ENCODE measurements around the gene DLG1.

DLG1 gene

DNA sequence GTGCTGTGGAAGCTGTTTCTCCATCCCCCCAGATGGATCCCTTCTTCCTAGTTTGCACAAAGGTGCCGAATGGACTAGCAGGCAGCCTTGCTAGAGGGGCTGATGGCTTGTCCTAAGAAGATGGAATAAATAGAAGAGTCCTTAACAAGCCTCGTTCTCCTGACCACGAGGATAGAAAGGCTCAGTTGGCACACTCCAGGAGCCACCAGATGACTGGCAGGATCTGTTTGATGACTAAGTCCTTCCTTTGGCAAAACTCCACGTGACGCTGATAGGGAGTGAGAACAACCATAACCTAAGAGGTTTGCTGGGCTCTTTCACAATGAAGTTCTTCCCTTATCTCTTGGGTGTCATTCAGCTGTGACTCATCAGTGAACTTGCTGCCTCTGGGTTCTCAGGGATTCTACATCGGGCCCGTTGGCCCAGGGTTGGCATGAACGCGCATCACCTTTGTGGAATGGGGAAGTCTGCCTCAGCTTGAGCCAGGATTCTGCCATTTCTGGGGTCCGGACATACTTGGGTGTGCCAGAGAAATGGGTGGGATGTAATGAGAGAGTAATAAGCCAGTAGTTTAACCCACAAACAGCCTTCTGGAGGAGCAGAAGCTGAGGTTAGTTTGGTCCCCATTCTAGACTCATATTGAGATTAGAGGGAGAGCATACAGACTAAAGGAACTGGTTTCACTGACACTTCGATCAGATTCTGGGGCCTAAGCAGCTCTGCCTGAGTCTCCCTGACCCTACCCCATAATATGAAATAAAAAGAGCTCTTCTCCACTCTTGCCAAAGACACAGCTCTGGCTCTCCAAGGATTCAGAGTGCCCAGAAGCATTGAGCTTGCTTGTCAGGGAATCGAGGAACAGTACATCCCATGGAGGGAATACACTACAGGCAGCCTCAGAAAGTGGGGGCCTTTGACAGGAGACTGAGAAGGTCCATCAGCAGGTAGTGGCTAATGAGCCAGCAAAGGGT lies 266.8 kb downstream of the DLG1 start:
- DNase-seq (ENCODE audit: low read depth, low spot score): peak; percentile 93
- TF ChIP-seq, protein P1, sequence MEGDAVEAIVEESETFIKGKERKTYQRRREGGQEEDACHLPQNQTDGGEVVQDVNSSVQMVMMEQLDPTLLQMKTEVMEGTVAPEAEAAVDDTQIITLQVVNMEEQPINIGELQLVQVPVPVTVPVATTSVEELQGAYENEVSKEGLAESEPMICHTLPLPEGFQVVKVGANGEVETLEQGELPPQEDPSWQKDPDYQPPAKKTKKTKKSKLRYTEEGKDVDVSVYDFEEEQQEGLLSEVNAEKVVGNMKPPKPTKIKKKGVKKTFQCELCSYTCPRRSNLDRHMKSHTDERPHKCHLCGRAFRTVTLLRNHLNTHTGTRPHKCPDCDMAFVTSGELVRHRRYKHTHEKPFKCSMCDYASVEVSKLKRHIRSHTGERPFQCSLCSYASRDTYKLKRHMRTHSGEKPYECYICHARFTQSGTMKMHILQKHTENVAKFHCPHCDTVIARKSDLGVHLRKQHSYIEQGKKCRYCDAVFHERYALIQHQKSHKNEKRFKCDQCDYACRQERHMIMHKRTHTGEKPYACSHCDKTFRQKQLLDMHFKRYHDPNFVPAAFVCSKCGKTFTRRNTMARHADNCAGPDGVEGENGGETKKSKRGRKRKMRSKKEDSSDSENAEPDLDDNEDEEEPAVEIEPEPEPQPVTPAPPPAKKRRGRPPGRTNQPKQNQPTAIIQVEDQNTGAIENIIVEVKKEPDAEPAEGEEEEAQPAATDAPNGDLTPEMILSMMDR (IDR thresholded peaks at IDR 0.05; ENCODE audit: low read depth, low read length): no peak
- no peak overlapping the region for H3K4me3 ChIP-seq (ENCODE audit: low read depth, low read length)
- in situ Hi-C loops (cut with HindIII; ENCODE audit: low sequenced_read_pairs): no loop called here

DNA sequence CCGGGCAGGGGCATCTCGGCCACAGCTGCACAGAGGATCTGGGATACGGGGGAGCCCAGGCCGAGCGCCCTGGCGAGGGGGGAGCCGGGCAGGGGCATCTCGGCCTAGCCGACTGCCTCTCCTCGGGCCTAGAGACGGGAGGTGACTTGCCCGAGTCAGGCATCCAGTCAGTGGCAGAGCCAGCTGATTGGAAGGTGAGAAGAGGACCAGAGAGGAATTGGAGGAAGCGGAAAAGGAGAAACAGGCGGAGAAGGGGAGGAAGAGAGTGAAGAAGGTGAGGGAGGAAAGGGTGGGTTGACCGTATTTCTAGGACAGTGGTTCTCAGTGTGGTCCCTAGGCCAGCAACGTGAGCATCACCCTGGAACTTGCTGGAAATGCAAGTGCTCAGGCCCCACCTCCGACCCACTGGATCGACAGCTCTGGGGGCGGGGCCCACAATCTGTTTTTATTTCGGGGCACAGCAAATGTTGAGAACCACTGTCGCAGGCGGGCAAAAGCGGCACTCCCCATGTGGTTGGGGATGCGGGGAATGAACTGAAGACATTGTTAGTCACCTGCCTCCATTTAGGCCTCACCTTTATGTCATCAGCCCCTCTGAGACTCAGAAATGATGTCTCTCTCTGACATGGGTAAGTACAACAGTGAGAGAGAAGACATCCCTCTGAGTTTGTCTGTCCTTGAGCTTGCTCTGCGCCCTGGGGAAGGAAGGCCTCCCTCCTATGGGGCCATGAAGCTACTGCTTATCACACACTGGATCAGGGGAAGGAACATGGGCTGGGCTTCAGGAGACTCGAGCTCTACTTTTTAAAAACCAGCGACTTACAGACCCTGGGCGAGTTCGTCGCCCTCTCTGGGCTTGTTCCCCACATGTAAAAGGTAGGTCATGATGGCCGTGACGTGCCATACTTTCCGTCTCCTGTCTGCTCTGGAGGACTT lies 267.8 kb downstream of the DLG1 start:
- no peak for DNase-seq (ENCODE audit: low read depth, low spot score)
- no peak overlapping the region for H3K4me3 ChIP-seq (ENCODE audit: low read depth, low read length)
- in situ Hi-C loops (cut with HindIII; ENCODE audit: low sequenced_read_pairs): no loop called here

DNA sequence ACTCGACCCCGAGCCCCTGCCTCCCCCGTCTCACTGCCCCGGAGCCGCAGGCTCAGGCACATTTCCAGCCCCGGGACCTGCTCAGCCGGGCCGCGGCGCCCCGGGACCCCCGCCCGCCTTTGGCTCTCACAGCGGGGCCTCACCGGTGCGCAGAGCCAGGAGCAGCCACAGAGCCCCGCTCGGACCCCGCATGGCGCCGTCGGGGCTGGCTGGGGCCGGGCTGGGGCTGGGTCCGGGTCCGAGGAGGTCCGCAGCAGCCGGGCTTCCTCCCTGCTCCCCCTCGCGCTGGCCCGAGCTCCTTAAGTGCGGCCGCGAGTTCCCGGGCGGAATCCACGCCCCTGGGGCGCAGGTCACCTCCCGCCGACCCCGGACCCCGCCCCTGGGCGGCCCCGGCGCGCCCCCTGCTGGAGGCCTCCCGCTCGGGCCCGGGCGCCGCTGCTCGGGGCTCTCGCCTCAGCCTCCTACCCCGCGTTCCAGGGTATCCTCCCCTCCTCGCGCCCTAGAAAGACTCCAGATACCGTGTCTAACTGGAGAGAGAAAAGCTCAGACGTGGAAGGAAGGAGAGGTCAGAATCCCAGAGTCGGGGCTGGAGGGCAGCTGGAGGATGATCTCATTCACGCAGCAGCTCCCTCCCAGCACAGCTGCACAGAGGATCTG lies 268.8 kb downstream of the DLG1 start, which contains the start of gene MELTF:
Gene MELTF, minus strand, starts transcription at position 307 of the 657 bp plus-strand sequence. Its CDS starts 115 bp downstream, at position 192.
- TF ChIP-seq, protein P1 (IDR thresholded peaks at IDR 0.05; ENCODE audit: low read depth, low read length): peak; percentile 52
- H3K4me3 ChIP-seq (ENCODE audit: low read depth, low read length): peak within 1 kb of the TSS; percentile 20
- in situ Hi-C loops (cut with HindIII; ENCODE audit: low sequenced_read_pairs): no loop called here
- DNase-seq (ENCODE audit: low read depth, low spot score): peak; percentile 27

More for the DNA sequence above, 267.8 kb downstream of the DLG1 start:
- TF ChIP-seq, protein P1 (IDR thresholded peaks at IDR 0.05; ENCODE audit: low read depth, low read length): no peak

DNA sequence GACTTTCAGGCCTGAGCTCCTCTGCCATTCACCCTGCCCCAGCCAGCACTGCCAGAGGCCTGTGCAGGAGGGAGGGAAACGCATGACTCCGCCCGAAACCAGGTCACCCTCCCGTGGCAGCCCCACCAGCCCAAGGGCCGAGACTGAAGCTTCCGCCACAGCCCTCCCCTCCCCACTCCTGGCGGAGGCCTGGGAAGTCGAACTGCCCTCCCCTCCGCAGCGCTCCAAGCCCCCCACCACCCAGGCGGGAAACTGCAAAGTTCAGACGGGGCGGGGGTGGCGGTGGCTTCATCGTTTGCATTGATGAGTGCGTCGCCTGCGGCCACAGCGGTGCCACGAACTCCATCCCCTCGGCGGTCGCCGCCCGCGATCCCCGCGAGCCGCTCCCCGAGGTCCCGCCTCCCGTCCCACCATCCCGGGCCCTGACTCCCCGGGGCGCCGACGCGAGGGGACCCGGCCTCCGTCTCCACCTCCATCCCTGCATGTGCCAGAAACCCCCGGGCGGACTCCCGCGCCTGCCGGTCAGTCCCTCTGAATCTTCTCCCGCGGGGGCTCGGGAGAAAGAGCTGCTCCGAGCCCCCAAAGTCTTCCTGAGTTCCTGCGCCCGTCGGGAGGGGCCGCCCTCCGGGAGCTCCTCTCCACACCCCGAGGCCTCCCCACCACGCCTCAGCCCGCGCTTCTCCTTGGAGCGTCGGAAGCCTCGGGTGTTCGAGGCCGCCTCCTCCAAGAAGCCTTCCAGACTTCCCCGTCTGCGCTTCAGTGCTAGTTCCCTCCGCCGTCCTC lies 269.5 kb downstream of the DLG1 start:
- TF ChIP-seq, protein P1 (IDR thresholded peaks at IDR 0.05; ENCODE audit: low read depth, low read length): no peak
- DNase-seq (ENCODE audit: low read depth, low spot score): no peak
- in situ Hi-C loops (cut with HindIII; ENCODE audit: low sequenced_read_pairs): no loop called here
- H3K4me3 ChIP-seq (ENCODE audit: low read depth, low read length): peak overlapping the region; percentile 20

DNA sequence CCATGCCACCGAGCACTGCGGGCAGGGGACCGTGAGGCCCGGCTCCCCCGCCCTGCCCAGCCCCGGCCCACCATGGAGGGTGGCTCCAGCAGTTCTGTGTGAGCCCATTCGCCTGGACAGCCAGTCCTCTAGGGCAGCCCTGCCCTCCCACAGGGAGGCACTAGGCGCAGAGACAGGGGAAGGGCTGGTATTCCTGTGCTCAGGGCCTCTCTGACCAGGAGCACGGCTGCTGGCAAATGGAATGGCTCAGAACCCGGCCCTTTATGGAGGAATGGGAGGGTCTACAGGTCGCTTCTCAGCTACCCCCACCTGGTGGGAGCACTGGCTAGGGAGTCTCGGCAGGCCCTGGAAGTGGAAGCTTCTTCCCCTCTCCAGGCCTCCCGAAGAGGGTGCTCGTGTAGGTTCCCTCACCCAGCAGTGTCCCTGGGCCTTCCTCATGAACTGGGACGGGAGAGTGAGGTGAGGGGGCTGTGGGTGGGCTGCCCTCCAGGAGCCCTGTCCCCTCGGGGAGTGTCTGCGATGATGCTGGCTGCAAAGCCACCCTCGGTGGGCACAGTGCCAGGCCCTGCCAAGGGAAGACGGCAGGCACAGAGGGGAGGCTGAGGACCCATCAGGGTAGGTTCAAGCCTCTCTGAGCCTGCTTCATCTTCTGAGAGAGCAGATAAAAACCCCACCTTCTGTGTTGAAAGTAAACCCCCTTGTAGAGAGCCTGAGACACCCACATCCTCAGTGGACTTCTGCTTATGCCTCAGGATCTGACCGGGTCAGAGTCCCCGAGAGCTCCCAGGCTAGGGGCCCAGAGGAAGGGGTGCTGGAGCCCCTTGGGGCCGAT lies 270.3 kb downstream of the DLG1 start:
- in situ Hi-C loops (cut with HindIII; ENCODE audit: low sequenced_read_pairs): no loop called here
- peak overlapping the region; percentile 20 for H3K4me3 ChIP-seq (ENCODE audit: low read depth, low read length)
- DNase-seq (ENCODE audit: low read depth, low spot score): no peak
- TF ChIP-seq, protein P1 (IDR thresholded peaks at IDR 0.05; ENCODE audit: low read depth, low read length): no peak
